Heart left ventricle (tissue), 13 donors: ENCODE data around the gene CACNA1F.

Experiments
- CTCF ChIP-seq, 12 donors: fragments of 200-600 bp; sonication (generic) in 4 of 12; IDR thresholded peaks; one replicate each; pipeline versions ENCODE4 v1.5.0 to v1.8.0; 2018 to 2022; ENCODE audit warnings: antibody characterized with exemption in 12 of 12, mild to moderate bottlenecking in 5 of 12
- POLR2A ChIP-seq, 2 donors: fragments of 450-650 bp; IDR thresholded peaks; one replicate each; pipeline ENCODE4 v1.6.1; 2017; ENCODE audit warnings: antibody characterized with exemption in 2 of 2, mild to moderate bottlenecking in 2 of 2, moderate library complexity in 2 of 2
- donor health status: ischemic (EF 13 %, LVEDD 7.1; RV severe dilation, severe dysfunction).
- donor health status: DM: no; HTN: yes; CAD: no.
- donor health status: DM: no; HTN: no; CAD: no.
- donor health status: ischemic (EF 25% LVEDD 6.9; RV normal size, moderate dysfunction).
- donor health status: ischemic (EF 25% LVEDD 5.7; RV mildly dilated, moderate dysfunction).
- donor health status: ischemic (EF 35%, LVEDD 5.7; RV mildly dilated, moderate dysfunction).
- donor health status: nonischemic (EF 11% LVEDD 7.7; RV severe dilation, severe dysfunction).
- donor health status: DM: yes; HTN: yes; CAD: no.
- donor health status: PGD.
- donor health status: ischemic (EF 29% LVEDD 5.4; RV normal size, mild dysfunction).
- donor health status: nonischemic (EF 23%, LVEDD 6.1; RV moderate dilation, normal function).

- TF ChIP-seq CTCF (IDR thresholded peaks at IDR 0.05) (no peak), POLR2A (IDR thresholded peaks at IDR 0.05) (no peak)
These were observed at the start of gene CACNA1F for GRCh38 chrX:49233176-49233575.
